ENCODE data around the gene HADHB.
"Not testable (repeated sequence)": the region's sequence is repeated elsewhere in the genome, so short reads cannot be mapped to it uniquely, and the experiment has no call there.

The HADHB gene

GRCh38 chr2:26331321-26331720 is 86.6 kb downstream of the HADHB start:
- DNase-seq = not testable (repeated sequence)

DNA sequence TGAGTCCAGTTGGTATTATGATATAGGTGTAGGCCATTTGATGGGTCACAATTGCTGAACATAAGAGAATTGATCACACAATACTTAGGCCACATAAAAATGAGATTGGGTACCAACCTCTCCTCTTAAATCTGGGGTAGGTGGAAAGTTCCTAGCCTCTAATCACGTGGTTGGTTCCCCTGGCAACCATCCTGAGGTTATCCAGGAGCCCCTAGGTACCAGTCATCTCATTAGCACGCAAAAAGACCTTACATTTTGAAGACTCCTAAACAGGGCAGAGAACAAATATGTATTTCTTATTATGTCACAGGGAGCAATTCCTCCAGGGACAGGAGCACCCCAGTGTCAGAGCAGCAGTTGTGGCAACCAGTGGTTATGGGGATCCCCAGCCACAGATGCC is 88.6 kb downstream of the HADHB start:
- no peak for DNase-seq

DNA sequence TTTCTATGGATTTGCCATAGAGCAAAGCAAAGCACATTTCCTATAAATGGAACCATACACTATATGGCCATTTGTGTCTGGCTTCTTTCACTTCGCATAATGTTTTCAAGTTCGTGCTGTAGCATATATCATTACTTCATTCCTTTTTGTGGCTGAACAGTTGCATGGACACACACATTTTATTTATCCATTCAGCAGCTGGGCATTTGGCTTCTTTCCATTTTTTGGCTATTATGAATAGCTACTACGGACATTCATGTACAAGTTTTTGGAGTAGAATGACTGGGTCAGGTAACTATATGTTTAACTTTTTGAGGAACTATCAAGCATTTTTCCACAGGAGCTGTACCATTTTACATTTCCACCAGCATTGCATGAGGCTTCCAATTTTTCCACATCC is 90.5 kb downstream of the HADHB start:
- DNase-seq = no peak

DNA sequence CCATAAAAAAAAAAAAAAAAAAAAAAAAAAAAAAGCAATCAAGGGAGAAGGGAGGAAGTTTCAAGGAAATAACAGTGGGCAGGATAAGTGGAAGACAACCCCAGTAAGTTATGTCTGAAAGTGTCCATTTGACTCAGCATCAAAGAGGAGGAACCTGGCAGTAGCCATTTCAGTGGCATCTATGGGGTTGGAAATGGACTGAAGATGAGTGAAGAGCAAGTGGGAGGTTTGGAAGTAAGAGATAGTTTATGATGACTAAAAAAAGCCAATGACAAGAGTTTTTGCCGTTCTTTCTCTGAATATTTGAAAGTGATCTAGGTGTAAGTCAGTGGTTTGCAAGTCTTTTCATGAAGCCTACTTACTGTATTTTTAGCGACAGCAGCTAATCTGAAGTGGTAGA is 92.0 kb downstream of the HADHB start:
- DNase-seq = no peak

- DNase-seq = no peak
These were observed 92.6 kb downstream of the HADHB start for GRCh38 chr2:26337298-26337697.
